ENCODE data around the gene GATAD1. TPM values are rescaled to one million over a fixed set of nuclear protein-coding genes. Genes with fewer than 3 reads are reported as not detected.
"Not testable (repeated sequence)": the region's sequence is repeated elsewhere in the genome, so short reads cannot be mapped to it uniquely, and the experiment has no call there.

Gene GATAD1
- total and polyA plus RNA-seq, 3 experiments from 2014 or later = 11.4 to 18.9 (median 18.3) TPM

GRCh38 chr7:92410162-92410561 lies 37.1 kb upstream of the GATAD1 start:
- POLR2A ChIA-PET; H3K27me3 ChIP-seq (ENCODE audit: insufficient read depth, low read length, poor library complexity, severe bottlenecking); H3K9me3 Mint-ChIP-seq; H3K36me3 ChIP-seq (ENCODE audit: insufficient read depth, low read length); H3K4me3 ChIP-seq (ENCODE audit: low read length); H3K4me3 Mint-ChIP-seq; H3K4me1 ChIP-seq (ENCODE audit: insufficient read depth, low read length); H3K4me1 Mint-ChIP-seq; H3K27ac Mint-ChIP-seq; H3K27ac ChIP-seq (ENCODE audit: low read depth, low read length); DNase-seq; CTCF ChIA-PET; H3K9me3 ChIP-seq (ENCODE audit: low read length); H3K36me3 Mint-ChIP-seq: not testable (repeated sequence)
- H3K27me3 Mint-ChIP-seq = peaks cover 18 to 22% of the 10 kb centered on the region in 2 donors

DNA sequence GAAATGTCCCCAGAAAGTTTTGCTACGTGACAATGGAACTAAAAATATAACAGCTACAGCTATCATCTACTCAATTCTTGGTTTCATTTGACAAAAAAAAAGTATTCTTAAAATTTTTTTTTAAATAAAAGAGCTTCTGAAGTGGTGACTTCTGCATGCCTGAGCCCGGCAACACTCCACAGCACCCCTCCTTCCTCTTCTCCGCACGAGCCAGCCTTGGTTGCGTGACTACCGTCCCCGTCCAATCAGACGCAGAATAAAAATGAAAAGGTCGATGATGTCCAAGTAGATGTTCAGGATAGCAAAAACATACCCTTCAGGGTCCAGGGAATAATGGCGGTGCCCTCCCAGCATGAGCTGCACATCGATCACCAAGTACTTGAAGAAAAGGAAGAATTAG lies 34.5 kb upstream of the GATAD1 start:
- no peaks in the 10 kb centered on the region for H3K4me1 Mint-ChIP-seq
- no peak overlapping the region for H3K4me3 ChIP-seq (ENCODE audit: low read length)
- ChIA-PET CTCF (interaction anchor here (0.7 to 1.7 kb wide), 5 partner anchors 12 to 234 kb away, joined by 3 to 5 read pairs (median 4); partner anchors contain the start of genes GATAD1 and LRRD1), POLR2A (no interaction called here)
- H3K27ac ChIP-seq (ENCODE audit: low read depth, low read length) = no peak overlapping the region
- H3K27me3 ChIP-seq (ENCODE audit: insufficient read depth, low read length, poor library complexity, severe bottlenecking) = no peaks in the 10 kb centered on the region
- no peaks in the 10 kb centered on the region for H3K4me1 ChIP-seq (ENCODE audit: insufficient read depth, low read length)
- H3K9me3 Mint-ChIP-seq = peaks cover 0 to 2% (median 0%) of the 10 kb centered on the region in 5 donors
- H3K9me3 ChIP-seq (ENCODE audit: low read length) = no peaks in the 10 kb centered on the region
- peaks cover 18 to 22% of the 10 kb centered on the region in 2 donors for H3K27me3 Mint-ChIP-seq
- no peak for DNase-seq
- H3K27ac Mint-ChIP-seq = no peak overlapping the region
- H3K36me3 Mint-ChIP-seq = no peaks in the 10 kb centered on the region
- H3K4me3 Mint-ChIP-seq = no peak overlapping the region
- H3K36me3 ChIP-seq (ENCODE audit: insufficient read depth, low read length) = no peaks in the 10 kb centered on the region

DNA sequence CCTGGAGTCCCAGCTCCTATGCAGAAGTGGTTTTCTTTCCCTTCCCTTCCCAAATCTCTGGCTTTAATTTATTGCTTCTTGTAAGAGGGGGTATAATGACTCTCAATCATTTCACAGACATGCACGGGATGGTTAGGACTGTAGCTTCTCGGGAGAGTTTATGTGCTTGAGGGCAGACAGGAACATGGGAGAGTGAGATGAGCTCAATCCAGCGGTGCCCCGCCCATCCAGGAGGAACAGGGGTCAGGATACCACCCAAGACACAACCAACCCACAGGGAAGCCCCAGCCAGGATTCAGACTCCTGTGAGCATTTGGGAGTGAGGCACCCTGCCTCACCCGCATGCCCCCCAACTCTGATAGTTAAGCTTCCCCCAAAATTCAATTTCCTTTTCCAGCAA lies 33.7 kb upstream of the GATAD1 start:
- Histone ChIP-seq H3K36me3 (ENCODE audit: insufficient read depth, low read length) (no peaks in the 10 kb centered on the region), H3K27ac (ENCODE audit: low read depth, low read length) (no peak overlapping the region), H3K4me3 (ENCODE audit: low read length) (no peak overlapping the region), H3K4me1 (ENCODE audit: insufficient read depth, low read length) (no peaks in the 10 kb centered on the region), H3K27me3 (ENCODE audit: insufficient read depth, low read length, poor library complexity, severe bottlenecking) (no peaks in the 10 kb centered on the region), H3K9me3 (ENCODE audit: low read length) (no peaks in the 10 kb centered on the region)
- CTCF ChIA-PET = interaction anchor here (1.0 to 1.7 kb wide), 4 partner anchors 10 to 234 kb away, joined by 3 to 5 read pairs (median 4); partner anchors contain the start of genes GATAD1 and LRRD1
- Mint-ChIP-seq H3K27ac (peak overlapping the region in 1 of 8 donors; percentile 61), H3K9me3 (peaks cover 0 to 2% (median 0%) of the 10 kb centered on the region in 5 donors), H3K4me3 (no peak overlapping the region), H3K4me1 (no peaks in the 10 kb centered on the region), H3K36me3 (no peaks in the 10 kb centered on the region), H3K27me3 (peaks cover 18 to 22% of the 10 kb centered on the region in 2 donors)
- POLR2A ChIA-PET = no interaction called here
- DNase-seq = no peak

DNA sequence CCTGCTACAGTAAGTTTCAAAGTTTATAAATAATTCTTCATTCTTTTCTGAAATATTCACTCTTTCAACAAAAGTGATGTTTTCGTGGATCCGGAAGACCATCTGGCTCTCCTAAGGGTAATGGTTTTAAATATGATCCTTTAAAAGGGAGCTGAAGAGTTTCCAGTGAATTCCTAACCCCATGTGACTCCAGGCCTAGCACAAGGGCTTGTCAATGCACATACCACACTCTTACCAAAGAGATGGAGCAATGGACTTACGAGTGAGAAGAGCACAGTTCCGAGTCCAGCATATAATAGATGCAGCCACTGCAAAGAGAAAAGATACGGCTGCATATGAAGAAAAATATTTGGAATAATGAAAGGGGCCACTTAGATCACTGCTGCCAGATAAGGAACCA lies 32.1 kb upstream of the GATAD1 start:
- H3K27ac Mint-ChIP-seq = no peak overlapping the region
- H3K27me3 Mint-ChIP-seq = peaks cover 15 to 21% of the 10 kb centered on the region in 2 donors
- Histone ChIP-seq H3K4me1 (ENCODE audit: insufficient read depth, low read length) (no peaks in the 10 kb centered on the region), H3K36me3 (ENCODE audit: insufficient read depth, low read length) (no peaks in the 10 kb centered on the region), H3K27me3 (ENCODE audit: insufficient read depth, low read length, poor library complexity, severe bottlenecking) (no peaks in the 10 kb centered on the region), H3K4me3 (ENCODE audit: low read length) (no peak overlapping the region), H3K27ac (ENCODE audit: low read depth, low read length) (no peak overlapping the region), H3K9me3 (ENCODE audit: low read length) (no peaks in the 10 kb centered on the region)
- H3K4me1 Mint-ChIP-seq = no peaks in the 10 kb centered on the region
- ChIA-PET CTCF (interaction anchor here (1.1 to 3.9 kb wide), 2 partner anchors 9 to 32 kb away, joined by 3 to 13 read pairs; partner anchors contain the start of gene GATAD1), POLR2A (no interaction called here)
- no peak overlapping the region for H3K4me3 Mint-ChIP-seq
- no peaks in the 10 kb centered on the region for H3K9me3 Mint-ChIP-seq
- DNase-seq = no peak
- H3K36me3 Mint-ChIP-seq = no peaks in the 10 kb centered on the region

- Histone ChIP-seq H3K27ac (ENCODE audit: low read depth, low read length) (no peak overlapping the region), H3K4me3 (ENCODE audit: low read length) (no peak overlapping the region), H3K4me1 (ENCODE audit: insufficient read depth, low read length) (no peaks in the 10 kb centered on the region), H3K36me3 (ENCODE audit: insufficient read depth, low read length) (no peaks in the 10 kb centered on the region), H3K27me3 (ENCODE audit: insufficient read depth, low read length, poor library complexity, severe bottlenecking) (no peaks in the 10 kb centered on the region), H3K9me3 (ENCODE audit: low read length) (no peaks in the 10 kb centered on the region)
- H3K9me3 Mint-ChIP-seq = no peaks in the 10 kb centered on the region
- no peak overlapping the region for H3K4me3 Mint-ChIP-seq
- H3K27me3 Mint-ChIP-seq = peaks cover 5 to 6% of the 10 kb centered on the region in 2 donors
- no peak for DNase-seq
- POLR2A ChIA-PET = no interaction called here
- H3K36me3 Mint-ChIP-seq = no peaks in the 10 kb centered on the region
- no peaks in the 10 kb centered on the region for H3K4me1 Mint-ChIP-seq
- CTCF ChIA-PET = interaction anchor here (3.9 kb wide), 1 partner anchor 29 kb away, joined by 13 read pairs; the partner anchor contains the start of gene GATAD1
- no peak overlapping the region for H3K27ac Mint-ChIP-seq
Measured at GRCh38 chr7:92417913-92418312, 29.4 kb upstream of the GATAD1 start.

GRCh38 chr7:92421676-92422435 lies 25.4 kb upstream of the GATAD1 start:
- Histone ChIP-seq H3K4me3 (ENCODE audit: low read length) (no peak overlapping the region), H3K9me3 (ENCODE audit: low read length) (no peaks in the 10 kb centered on the region), H3K4me1 (ENCODE audit: insufficient read depth, low read length) (peaks cover 7% of the 10 kb centered on the region), H3K27ac (ENCODE audit: low read depth, low read length) (no peak overlapping the region), H3K27me3 (ENCODE audit: insufficient read depth, low read length, poor library complexity, severe bottlenecking) (no peaks in the 10 kb centered on the region), H3K36me3 (ENCODE audit: insufficient read depth, low read length) (no peaks in the 10 kb centered on the region)
- Mint-ChIP-seq H3K27me3 (peaks cover 11 to 16% of the 10 kb centered on the region in 2 donors), H3K36me3 (no peaks in the 10 kb centered on the region), H3K27ac (no peak overlapping the region), H3K9me3 (no peaks in the 10 kb centered on the region), H3K4me1 (peaks cover 9 to 11% (median 10%) of the 10 kb centered on the region in 3 donors), H3K4me3 (no peak overlapping the region)
- ChIA-PET CTCF (interaction anchor here (1.7 to 8.2 kb wide), 2 partner anchors 24 to 40 kb away, joined by 4 to 107 read pairs; partner anchors contain the start of gene GATAD1), POLR2A (interaction anchor here (1.2 kb wide), 1 partner anchor 26 kb away, joined by 3 read pairs; no protein-coding TSS in a partner anchor)
- DNase-seq = no peak

DNA sequence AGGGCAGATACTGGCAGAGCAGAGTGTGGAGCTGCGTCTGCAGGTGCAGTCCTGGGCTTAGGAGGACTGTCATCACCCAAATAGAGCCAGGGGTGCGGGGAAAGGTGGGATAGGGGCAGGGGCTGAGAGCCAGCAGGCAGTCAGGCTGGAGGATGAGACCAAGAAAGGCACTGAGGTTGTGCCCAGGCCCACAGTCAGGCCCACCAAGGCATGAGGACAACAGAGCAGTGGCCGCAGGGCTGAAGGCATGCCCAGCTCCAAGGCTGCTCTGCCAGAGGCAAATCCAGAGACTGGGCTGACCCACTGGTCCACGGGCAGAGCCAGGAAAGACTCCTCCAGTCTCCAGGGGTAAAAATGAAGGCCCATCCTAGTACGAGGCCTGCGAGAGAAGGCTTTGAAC lies 24.4 kb upstream of the GATAD1 start:
- no peaks in the 10 kb centered on the region for H3K36me3 ChIP-seq (ENCODE audit: insufficient read depth, low read length)
- Mint-ChIP-seq H3K27me3 (peaks cover 11 to 26% of the 10 kb centered on the region in 2 donors), H3K36me3 (no peaks in the 10 kb centered on the region), H3K4me3 (no peak overlapping the region), H3K4me1 (peaks cover 9 to 11% (median 10%) of the 10 kb centered on the region in 3 donors), H3K27ac (no peak overlapping the region), H3K9me3 (no peaks in the 10 kb centered on the region)
- H3K9me3 ChIP-seq (ENCODE audit: low read length) = no peaks in the 10 kb centered on the region
- ChIA-PET CTCF (interaction anchor here (1.4 to 8.2 kb wide), 3 partner anchors 9 to 38 kb away, joined by 3 to 107 read pairs (median 13); partner anchors contain the start of gene GATAD1), POLR2A (no interaction called here)
- H3K27ac ChIP-seq (ENCODE audit: low read depth, low read length) = no peak overlapping the region
- peaks cover 7% of the 10 kb centered on the region for H3K4me1 ChIP-seq (ENCODE audit: insufficient read depth, low read length)
- DNase-seq = no peak
- no peaks in the 10 kb centered on the region for H3K27me3 ChIP-seq (ENCODE audit: insufficient read depth, low read length, poor library complexity, severe bottlenecking)
- no peak overlapping the region for H3K4me3 ChIP-seq (ENCODE audit: low read length)

DNA sequence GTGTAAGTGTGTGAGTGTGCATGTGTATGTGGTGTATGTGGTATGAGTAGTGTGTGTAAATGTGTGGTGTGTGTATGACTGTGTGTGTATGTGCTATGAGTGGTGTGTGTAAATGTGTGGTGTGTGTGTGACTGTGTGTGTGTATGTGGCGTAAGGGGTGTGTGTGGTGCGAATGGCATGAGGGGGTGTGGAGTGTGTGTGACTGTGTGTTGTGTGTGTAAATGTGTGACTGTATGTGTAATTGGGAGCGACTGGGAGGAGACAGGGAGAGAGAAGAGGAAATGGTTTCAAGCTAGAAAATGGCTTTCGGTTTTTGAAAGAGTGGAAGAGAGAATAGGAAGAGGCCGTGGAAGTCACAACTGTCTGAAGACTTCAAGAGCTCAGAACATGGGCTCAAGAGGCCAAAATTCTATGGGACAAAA lies 23.6 kb upstream of the GATAD1 start:
- no peaks in the 10 kb centered on the region for H3K9me3 Mint-ChIP-seq
- ChIA-PET CTCF (interaction anchor here (0.6 to 8.2 kb wide), 11 partner anchors 8 to 178 kb away, joined by 3 to 107 read pairs (median 4); partner anchors contain the start of genes ANKIB1, GATAD1 and KRIT1), POLR2A (interaction anchor here (2.5 kb wide), 1 partner anchor 24 kb away, joined by 17 read pairs; the partner anchor contains the start of gene GATAD1)
- H3K27me3 ChIP-seq (ENCODE audit: insufficient read depth, low read length, poor library complexity, severe bottlenecking) = no peaks in the 10 kb centered on the region
- no peaks in the 10 kb centered on the region for H3K36me3 ChIP-seq (ENCODE audit: insufficient read depth, low read length)
- H3K4me1 ChIP-seq (ENCODE audit: insufficient read depth, low read length) = peaks cover 7% of the 10 kb centered on the region
- H3K27me3 Mint-ChIP-seq = peaks cover 11 to 26% of the 10 kb centered on the region in 2 donors
- no peak overlapping the region for H3K27ac Mint-ChIP-seq
- no peak overlapping the region for H3K4me3 ChIP-seq (ENCODE audit: low read length)
- peaks cover 9 to 11% (median 10%) of the 10 kb centered on the region in 3 donors for H3K4me1 Mint-ChIP-seq
- no peaks in the 10 kb centered on the region for H3K36me3 Mint-ChIP-seq
- no peak overlapping the region for H3K27ac ChIP-seq (ENCODE audit: low read depth, low read length)
- no peak for DNase-seq
- peak overlapping the region in 5 of 7 donors; percentile 2 to 61 (median 6) for H3K4me3 Mint-ChIP-seq
- H3K9me3 ChIP-seq (ENCODE audit: low read length) = no peaks in the 10 kb centered on the region

All from CD8-positive, alpha-beta memory T cell (primary cell).